Measurements from ENCODE around the gene ZNF586.
A peak's percentile ranks its signal among the peaks of the same experiment; 100 is the strongest.
"Not testable (repeated sequence)": the region's sequence is repeated elsewhere in the genome, so short reads cannot be mapped to it uniquely, and the experiment has no call there.

The ZNF586 gene

GRCh38 chr19:57769345-57770131 lies at the start of gene ZNF586:
TSS of gene ZNF586 (plus strand) at chr19:57769676. CDS start at chr19:57769843, 167 bp downstream.
- DNase-seq = peak; percentile 90

GRCh38 chr19:57719901-57720519 lies 49.5 kb upstream of the ZNF586 start:
- no peak for DNase-seq

- no peak for DNase-seq
Measured at GRCh38 chr19:57720878-57721277, 48.6 kb upstream of the ZNF586 start.

- not testable (repeated sequence) for DNase-seq
Measured at GRCh38 chr19:57738320-57738719, 31.2 kb upstream of the ZNF586 start.

- not testable (repeated sequence) for DNase-seq
Measured at GRCh38 chr19:57738770-57739169, 30.7 kb upstream of the ZNF586 start.

GRCh38 chr19:57746580-57747471 lies 22.6 kb upstream of the ZNF586 start, which contains the start of gene ZNF776:
TSS of gene ZNF776 (plus strand) at chr19:57746815. CDS start at chr19:57747059, 244 bp downstream.
- peak; percentile 93 for DNase-seq

GRCh38 chr19:57747472-57747807 lies 22.0 kb upstream of the ZNF586 start:
- no peak for DNase-seq

GRCh38 chr19:57748029-57748428 lies 21.4 kb upstream of the ZNF586 start:
- DNase-seq = no peak

- DNase-seq = no peak
Measured at GRCh38 chr19:57754091-57754673, 15.3 kb upstream of the ZNF586 start.

GRCh38 chr19:57755031-57755430 lies 14.4 kb upstream of the ZNF586 start:
- DNase-seq = no peak

GRCh38 chr19:57757941-57758340 lies 11.5 kb upstream of the ZNF586 start:
- DNase-seq = no peak

- no peak for DNase-seq
Measured at GRCh38 chr19:57759096-57759495, 10.4 kb upstream of the ZNF586 start.

- DNase-seq = no peak
Measured at GRCh38 chr19:57771417-57771816, 1.9 kb downstream of the ZNF586 start.

GRCh38 chr19:57773488-57773887 lies 4.0 kb downstream of the ZNF586 start:
- no peak for DNase-seq

GRCh38 chr19:57776764-57777296 lies 7.4 kb downstream of the ZNF586 start:
- DNase-seq = no peak

GRCh38 chr19:57778336-57778735 lies 8.9 kb downstream of the ZNF586 start:
- DNase-seq = no peak

GRCh38 chr19:57779220-57779845 lies 9.9 kb downstream of the ZNF586 start:
- DNase-seq = no peak

GRCh38 chr19:57786286-57786685 lies 16.8 kb downstream of the ZNF586 start:
- no peak for DNase-seq

- no peak for DNase-seq
Measured at GRCh38 chr19:57786906-57787305, 17.4 kb downstream of the ZNF586 start.

GRCh38 chr19:57788114-57788692 lies 18.7 kb downstream of the ZNF586 start:
- DNase-seq = no peak

- no peak for DNase-seq
Measured at GRCh38 chr19:57789288-57789687, 19.8 kb downstream of the ZNF586 start.

GRCh38 chr19:57796580-57796979 lies 27.1 kb downstream of the ZNF586 start:
- not testable (repeated sequence) for DNase-seq
